GM12892 (cell line): ENCODE data around the gene TAPBP.

ENCODE experiments used
- POLR2A ChIP-seq: IDR thresholded peaks from 2 replicates; pipeline ENCODE4 v1.6.1; 2011; ENCODE audit warnings: low read depth, low read length, control low read depth
- POLR2AphosphoS5 ChIP-seq: IDR thresholded peaks from 2 replicates; pipeline ENCODE4 v1.6.1; 2011; ENCODE audit warnings: low read depth, low read length, control low read depth
- TAF1 ChIP-seq: IDR thresholded peaks from 2 replicates; pipeline ENCODE4 v1.6.1; 2011; ENCODE audit warnings: low read depth, mild to moderate bottlenecking, control low read depth, low read length, borderline replicate concordance

- TF ChIP-seq POLR2AphosphoS5 (no peak), POLR2A (no peak), TAF1 (no peak)
Observed at GRCh38 chr6:33280539-33280938, 33.3 kb downstream of the TAPBP start.
